Activated CD8-positive, alpha-beta memory T cell treated with anti-CD3 and anti-CD28 coated beads for 48 hours (primary cell): ENCODE measurements around the gene PC.

Experiments used
- DNase-seq, 3 experiments: peaks; one replicate each; pipeline ENCODE4 v3.0.0-alpha.2; 2020; ENCODE audit warnings: low read depth in 2 of 3, low spot score in 2 of 3

The PC gene

GRCh38 chr11:66857234-66857926 is 100.8 kb downstream of the PC start:
- no peak for DNase-seq

GRCh38 chr11:66856496-66857233 is 101.5 kb downstream of the PC start, which contains the start of gene LRFN4:
Gene LRFN4, plus strand, starts transcription at chr11:66857064. Its CDS starts 681 bp downstream, at chr11:66857745.
- DNase-seq = peak in 1 of 3 experiments; percentile 66

GRCh38 chr11:66855574-66856495 is 102.3 kb downstream of the PC start:
- DNase-seq = peak in 2 of 3 experiments; percentile 63 to 81

GRCh38 chr11:66854729-66855211 is 103.4 kb downstream of the PC start:
- DNase-seq = no peak

- DNase-seq = no peak
Observed at GRCh38 chr11:66854231-66854661, 103.9 kb downstream of the PC start.

- no peak for DNase-seq
Observed at GRCh38 chr11:66853242-66854229, 104.6 kb downstream of the PC start.

- DNase-seq = no peak
Observed at GRCh38 chr11:66852466-66853241, 105.5 kb downstream of the PC start.

GRCh38 chr11:66851698-66852465 is 106.3 kb downstream of the PC start:
- no peak for DNase-seq

- DNase-seq = no peak
Observed at GRCh38 chr11:66851239-66851596, 107.0 kb downstream of the PC start.

- no peak for DNase-seq
Observed at GRCh38 chr11:66850588-66851238, 107.5 kb downstream of the PC start.

- DNase-seq = no peak
Observed at GRCh38 chr11:66850235-66850587, 108.0 kb downstream of the PC start.

- DNase-seq = no peak
Observed at GRCh38 chr11:66849501-66850234, 108.5 kb downstream of the PC start.

- no peak for DNase-seq
Observed at GRCh38 chr11:66848671-66849500, 109.3 kb downstream of the PC start.

- no peak for DNase-seq
Observed at GRCh38 chr11:66847461-66848232, 110.5 kb downstream of the PC start.

- no peak for DNase-seq
Observed at GRCh38 chr11:66846671-66847091, 111.5 kb downstream of the PC start.

GRCh38 chr11:66845876-66846212 is 112.3 kb downstream of the PC start:
- DNase-seq = no peak
